Body of pancreas (tissue), 4 donors: ENCODE measurements around the gene MFAP2.

ENCODE experiments used
- CTCF ChIP-seq, 7 experiments: fragments of 450-650 bp in 4 of 7; fragments of 200-600 bp in 3 of 7; sonication (generic) in 3 of 7; IDR thresholded peaks; one replicate each; pipeline ENCODE4 v1.5.1; 2016 to 2019; ENCODE audit warnings: antibody characterized with exemption in 7 of 7
- POLR2A ChIP-seq, 3 donors: fragments of 450-650 bp; IDR thresholded peaks; one replicate each; pipeline ENCODE4 v1.6.1; 2016; ENCODE audit warnings: antibody characterized with exemption in 3 of 3, mild to moderate bottlenecking in 2 of 3

GRCh38 chr1:16986962-16987361 is 6.5 kb upstream of the MFAP2 start:
- TF ChIP-seq CTCF (IDR thresholded peaks at IDR 0.05) (peak in 1 of 7 experiments; percentile 6), POLR2A (IDR thresholded peaks at IDR 0.05) (no peak)
